HEK293 (cell line): ENCODE data around the gene TRMT1L.

Source experiments
- PRDM10 ChIP-seq: fragments of 450-650 bp; formaldehyde crosslinking; IDR thresholded peaks from 2 replicates; pipeline ENCODE4 v1.5.1; 2016; ENCODE audit warnings: missing biosample characterization, missing genetic modification characterization
- REST ChIP-seq: fragments of 450-650 bp; formaldehyde crosslinking; IDR thresholded peaks from 2 replicates; pipeline ENCODE4 v1.5.1; 2016; ENCODE audit warnings: missing biosample characterization, missing genetic modification characterization
- ZBTB10 ChIP-seq: fragments of 450-650 bp; formaldehyde crosslinking; IDR thresholded peaks from 2 replicates; pipeline ENCODE4 v1.5.1; 2016; ENCODE audit warnings: missing biosample characterization, missing genetic modification characterization
- ZNF248 ChIP-seq: fragments of 450-650 bp; formaldehyde crosslinking; IDR thresholded peaks from 2 replicates; pipeline ENCODE4 v1.5.1; 2017; ENCODE audit warnings: missing biosample characterization, missing genetic modification characterization

- TF ChIP-seq ZNF248 (no peak), PRDM10 (no peak), REST (tag by site-specific recombination) (no peak), ZBTB10 (tag by site-specific recombination) (no peak)
Measured at GRCh38 chr1:185087746-185088145, 69.0 kb downstream of the TRMT1L start.
